HG03442 (cell line): ENCODE data around the gene OOSP3.

Experiments
- ATAC-seq: cut with Tn5 transposase; IDR thresholded peaks from one replicate; pipeline ENCODE4 v1.9.1; 2021; ENCODE audit warnings: mild to moderate bottlenecking, moderate library complexity; ENCODE audit not compliant: unreplicated experiment

Gene OOSP3

GRCh38 chr11:59943997-59944714 lies 65.6 kb downstream of the OOSP3 start:
- ATAC-seq: no peak

- no peak for ATAC-seq
These were observed 66.1 kb downstream of the OOSP3 start for GRCh38 chr11:59944720-59945119.
